ENCODE results near the gene ITPK1.

- TF ChIP-seq, protein P1, sequence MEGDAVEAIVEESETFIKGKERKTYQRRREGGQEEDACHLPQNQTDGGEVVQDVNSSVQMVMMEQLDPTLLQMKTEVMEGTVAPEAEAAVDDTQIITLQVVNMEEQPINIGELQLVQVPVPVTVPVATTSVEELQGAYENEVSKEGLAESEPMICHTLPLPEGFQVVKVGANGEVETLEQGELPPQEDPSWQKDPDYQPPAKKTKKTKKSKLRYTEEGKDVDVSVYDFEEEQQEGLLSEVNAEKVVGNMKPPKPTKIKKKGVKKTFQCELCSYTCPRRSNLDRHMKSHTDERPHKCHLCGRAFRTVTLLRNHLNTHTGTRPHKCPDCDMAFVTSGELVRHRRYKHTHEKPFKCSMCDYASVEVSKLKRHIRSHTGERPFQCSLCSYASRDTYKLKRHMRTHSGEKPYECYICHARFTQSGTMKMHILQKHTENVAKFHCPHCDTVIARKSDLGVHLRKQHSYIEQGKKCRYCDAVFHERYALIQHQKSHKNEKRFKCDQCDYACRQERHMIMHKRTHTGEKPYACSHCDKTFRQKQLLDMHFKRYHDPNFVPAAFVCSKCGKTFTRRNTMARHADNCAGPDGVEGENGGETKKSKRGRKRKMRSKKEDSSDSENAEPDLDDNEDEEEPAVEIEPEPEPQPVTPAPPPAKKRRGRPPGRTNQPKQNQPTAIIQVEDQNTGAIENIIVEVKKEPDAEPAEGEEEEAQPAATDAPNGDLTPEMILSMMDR (conservative IDR thresholded peaks at IDR 0.05; ENCODE audit: low read depth in 2 of 2), result no peak
- TF ChIP-seq EZH2 (IDR thresholded peaks at IDR 0.05; ENCODE audit: low read depth, unreplicated experiment) (no peak), POLR2AphosphoS5 (IDR thresholded peaks at IDR 0.05; ENCODE audit: low read depth) (no peak), ETS1 (IDR thresholded peaks at IDR 0.05) (no peak), CREB1 (CRISPR knock-in tag; IDR thresholded peaks at IDR 0.05; ENCODE audit: low read depth) (no peak), EZH2phosphoT487 (IDR thresholded peaks at IDR 0.05; ENCODE audit: unreplicated experiment) (no peak), ZNF114 (CRISPR knock-in tag; IDR thresholded peaks at IDR 0.05) (no peak), NANOG (IDR thresholded peaks at IDR 0.05; ENCODE audit: borderline replicate concordance) (no peak), JUNB (IDR thresholded peaks at IDR 0.05; ENCODE audit: unreplicated experiment) (no peak), ZNF331 (CRISPR knock-in tag; IDR thresholded peaks at IDR 0.05; ENCODE audit: low read depth) (no peak)
- TF ChIP-seq, protein P2, sequence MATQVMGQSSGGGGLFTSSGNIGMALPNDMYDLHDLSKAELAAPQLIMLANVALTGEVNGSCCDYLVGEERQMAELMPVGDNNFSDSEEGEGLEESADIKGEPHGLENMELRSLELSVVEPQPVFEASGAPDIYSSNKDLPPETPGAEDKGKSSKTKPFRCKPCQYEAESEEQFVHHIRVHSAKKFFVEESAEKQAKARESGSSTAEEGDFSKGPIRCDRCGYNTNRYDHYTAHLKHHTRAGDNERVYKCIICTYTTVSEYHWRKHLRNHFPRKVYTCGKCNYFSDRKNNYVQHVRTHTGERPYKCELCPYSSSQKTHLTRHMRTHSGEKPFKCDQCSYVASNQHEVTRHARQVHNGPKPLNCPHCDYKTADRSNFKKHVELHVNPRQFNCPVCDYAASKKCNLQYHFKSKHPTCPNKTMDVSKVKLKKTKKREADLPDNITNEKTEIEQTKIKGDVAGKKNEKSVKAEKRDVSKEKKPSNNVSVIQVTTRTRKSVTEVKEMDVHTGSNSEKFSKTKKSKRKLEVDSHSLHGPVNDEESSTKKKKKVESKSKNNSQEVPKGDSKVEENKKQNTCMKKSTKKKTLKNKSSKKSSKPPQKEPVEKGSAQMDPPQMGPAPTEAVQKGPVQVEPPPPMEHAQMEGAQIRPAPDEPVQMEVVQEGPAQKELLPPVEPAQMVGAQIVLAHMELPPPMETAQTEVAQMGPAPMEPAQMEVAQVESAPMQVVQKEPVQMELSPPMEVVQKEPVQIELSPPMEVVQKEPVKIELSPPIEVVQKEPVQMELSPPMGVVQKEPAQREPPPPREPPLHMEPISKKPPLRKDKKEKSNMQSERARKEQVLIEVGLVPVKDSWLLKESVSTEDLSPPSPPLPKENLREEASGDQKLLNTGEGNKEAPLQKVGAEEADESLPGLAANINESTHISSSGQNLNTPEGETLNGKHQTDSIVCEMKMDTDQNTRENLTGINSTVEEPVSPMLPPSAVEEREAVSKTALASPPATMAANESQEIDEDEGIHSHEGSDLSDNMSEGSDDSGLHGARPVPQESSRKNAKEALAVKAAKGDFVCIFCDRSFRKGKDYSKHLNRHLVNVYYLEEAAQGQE (IDR thresholded peaks at IDR 0.05; ENCODE audit: unreplicated experiment), result no peak
- TF ChIP-seq, protein P3, sequence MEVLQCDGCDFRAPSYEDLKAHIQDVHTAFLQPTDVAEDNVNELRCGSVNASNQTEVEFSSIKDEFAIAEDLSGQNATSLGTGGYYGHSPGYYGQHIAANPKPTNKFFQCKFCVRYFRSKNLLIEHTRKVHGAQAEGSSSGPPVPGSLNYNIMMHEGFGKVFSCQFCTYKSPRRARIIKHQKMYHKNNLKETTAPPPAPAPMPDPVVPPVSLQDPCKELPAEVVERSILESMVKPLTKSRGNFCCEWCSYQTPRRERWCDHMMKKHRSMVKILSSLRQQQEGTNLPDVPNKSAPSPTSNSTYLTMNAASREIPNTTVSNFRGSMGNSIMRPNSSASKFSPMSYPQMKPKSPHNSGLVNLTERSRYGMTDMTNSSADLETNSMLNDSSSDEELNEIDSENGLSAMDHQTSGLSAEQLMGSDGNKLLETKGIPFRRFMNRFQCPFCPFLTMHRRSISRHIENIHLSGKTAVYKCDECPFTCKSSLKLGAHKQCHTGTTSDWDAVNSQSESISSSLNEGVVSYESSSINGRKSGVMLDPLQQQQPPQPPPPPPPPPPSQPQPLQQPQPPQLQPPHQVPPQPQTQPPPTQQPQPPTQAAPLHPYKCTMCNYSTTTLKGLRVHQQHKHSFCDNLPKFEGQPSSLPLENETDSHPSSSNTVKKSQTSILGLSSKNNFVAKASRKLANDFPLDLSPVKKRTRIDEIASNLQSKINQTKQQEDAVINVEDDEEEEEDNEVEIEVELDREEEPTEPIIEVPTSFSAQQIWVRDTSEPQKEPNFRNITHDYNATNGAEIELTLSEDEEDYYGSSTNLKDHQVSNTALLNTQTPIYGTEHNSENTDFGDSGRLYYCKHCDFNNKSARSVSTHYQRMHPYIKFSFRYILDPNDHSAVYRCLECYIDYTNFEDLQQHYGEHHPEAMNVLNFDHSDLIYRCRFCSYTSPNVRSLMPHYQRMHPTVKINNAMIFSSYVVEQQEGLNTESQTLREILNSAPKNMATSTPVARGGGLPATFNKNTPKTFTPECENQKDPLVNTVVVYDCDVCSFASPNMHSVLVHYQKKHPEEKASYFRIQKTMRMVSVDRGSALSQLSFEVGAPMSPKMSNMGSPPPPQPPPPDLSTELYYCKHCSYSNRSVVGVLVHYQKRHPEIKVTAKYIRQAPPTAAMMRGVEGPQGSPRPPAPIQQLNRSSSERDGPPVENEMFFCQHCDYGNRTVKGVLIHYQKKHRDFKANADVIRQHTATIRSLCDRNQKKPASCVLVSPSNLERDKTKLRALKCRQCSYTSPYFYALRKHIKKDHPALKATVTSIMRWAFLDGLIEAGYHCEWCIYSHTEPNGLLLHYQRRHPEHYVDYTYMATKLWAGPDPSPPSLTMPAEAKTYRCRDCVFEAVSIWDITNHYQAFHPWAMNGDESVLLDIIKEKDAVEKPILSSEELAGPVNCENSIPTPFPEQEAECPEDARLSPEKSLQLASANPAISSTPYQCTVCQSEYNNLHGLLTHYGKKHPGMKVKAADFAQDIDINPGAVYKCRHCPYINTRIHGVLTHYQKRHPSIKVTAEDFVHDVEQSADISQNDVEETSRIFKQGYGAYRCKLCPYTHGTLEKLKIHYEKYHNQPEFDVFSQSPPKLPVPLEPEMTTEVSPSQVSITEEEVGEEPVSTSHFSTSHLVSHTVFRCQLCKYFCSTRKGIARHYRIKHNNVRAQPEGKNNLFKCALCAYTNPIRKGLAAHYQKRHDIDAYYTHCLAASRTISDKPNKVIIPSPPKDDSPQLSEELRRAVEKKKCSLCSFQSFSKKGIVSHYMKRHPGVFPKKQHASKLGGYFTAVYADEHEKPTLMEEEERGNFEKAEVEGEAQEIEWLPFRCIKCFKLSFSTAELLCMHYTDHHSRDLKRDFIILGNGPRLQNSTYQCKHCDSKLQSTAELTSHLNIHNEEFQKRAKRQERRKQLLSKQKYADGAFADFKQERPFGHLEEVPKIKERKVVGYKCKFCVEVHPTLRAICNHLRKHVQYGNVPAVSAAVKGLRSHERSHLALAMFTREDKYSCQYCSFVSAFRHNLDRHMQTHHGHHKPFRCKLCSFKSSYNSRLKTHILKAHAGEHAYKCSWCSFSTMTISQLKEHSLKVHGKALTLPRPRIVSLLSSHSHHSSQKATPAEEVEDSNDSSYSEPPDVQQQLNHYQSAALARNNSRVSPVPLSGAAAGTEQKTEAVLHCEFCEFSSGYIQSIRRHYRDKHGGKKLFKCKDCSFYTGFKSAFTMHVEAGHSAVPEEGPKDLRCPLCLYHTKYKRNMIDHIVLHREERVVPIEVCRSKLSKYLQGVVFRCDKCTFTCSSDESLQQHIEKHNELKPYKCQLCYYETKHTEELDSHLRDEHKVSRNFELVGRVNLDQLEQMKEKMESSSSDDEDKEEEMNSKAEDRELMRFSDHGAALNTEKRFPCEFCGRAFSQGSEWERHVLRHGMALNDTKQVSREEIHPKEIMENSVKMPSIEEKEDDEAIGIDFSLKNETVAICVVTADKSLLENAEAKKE (CRISPR knock-in tag; IDR thresholded peaks at IDR 0.05), result no peak
Observed at GRCh38 chr14:92963301-92964123, 152.2 kb downstream of the ITPK1 start.

Measured in GM23338 (cell line).